ENCODE data around the gene CAMK2B. TPM values are rescaled to one million over a fixed set of nuclear protein-coding genes. Genes with fewer than 3 reads are reported as not detected.

CAMK2B gene
- total RNA-seq, 1 donor from 2014 or later = not detected

DNA sequence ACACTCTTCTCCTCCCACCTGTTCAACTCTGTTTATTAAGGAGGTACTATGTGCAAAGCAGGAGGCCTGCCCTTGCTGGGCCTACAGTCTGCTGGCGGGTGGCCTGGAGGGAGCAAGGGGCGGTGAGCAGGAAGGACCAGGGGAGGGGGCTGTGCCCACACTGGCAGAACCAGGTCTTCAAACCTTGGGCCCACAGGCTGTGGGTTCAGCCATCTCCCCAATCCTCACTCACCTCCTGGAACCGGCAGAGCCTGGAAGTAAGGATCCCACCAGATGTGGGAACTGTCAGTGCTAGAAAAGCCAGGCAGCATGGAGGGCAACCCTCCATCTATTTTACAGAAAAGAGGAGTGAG lies 50.8 kb downstream of the CAMK2B start:
- H3K4me3 ChIP-seq (ENCODE audit: low read depth, low read length) = no peak overlapping the region
- no peak for DNase-seq (ENCODE audit: low read depth)
- TF ChIP-seq, protein P1, sequence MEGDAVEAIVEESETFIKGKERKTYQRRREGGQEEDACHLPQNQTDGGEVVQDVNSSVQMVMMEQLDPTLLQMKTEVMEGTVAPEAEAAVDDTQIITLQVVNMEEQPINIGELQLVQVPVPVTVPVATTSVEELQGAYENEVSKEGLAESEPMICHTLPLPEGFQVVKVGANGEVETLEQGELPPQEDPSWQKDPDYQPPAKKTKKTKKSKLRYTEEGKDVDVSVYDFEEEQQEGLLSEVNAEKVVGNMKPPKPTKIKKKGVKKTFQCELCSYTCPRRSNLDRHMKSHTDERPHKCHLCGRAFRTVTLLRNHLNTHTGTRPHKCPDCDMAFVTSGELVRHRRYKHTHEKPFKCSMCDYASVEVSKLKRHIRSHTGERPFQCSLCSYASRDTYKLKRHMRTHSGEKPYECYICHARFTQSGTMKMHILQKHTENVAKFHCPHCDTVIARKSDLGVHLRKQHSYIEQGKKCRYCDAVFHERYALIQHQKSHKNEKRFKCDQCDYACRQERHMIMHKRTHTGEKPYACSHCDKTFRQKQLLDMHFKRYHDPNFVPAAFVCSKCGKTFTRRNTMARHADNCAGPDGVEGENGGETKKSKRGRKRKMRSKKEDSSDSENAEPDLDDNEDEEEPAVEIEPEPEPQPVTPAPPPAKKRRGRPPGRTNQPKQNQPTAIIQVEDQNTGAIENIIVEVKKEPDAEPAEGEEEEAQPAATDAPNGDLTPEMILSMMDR (conservative IDR thresholded peaks at IDR 0.05; ENCODE audit: low read depth, low read length) = no peak

GRCh38 chr7:44273681-44274622 lies 51.4 kb downstream of the CAMK2B start:
- DNase-seq (ENCODE audit: low read depth) = no peak
- no peak overlapping the region for H3K4me3 ChIP-seq (ENCODE audit: low read depth, low read length)
- TF ChIP-seq, protein P1 (conservative IDR thresholded peaks at IDR 0.05; ENCODE audit: low read depth, low read length) = no peak

DNA sequence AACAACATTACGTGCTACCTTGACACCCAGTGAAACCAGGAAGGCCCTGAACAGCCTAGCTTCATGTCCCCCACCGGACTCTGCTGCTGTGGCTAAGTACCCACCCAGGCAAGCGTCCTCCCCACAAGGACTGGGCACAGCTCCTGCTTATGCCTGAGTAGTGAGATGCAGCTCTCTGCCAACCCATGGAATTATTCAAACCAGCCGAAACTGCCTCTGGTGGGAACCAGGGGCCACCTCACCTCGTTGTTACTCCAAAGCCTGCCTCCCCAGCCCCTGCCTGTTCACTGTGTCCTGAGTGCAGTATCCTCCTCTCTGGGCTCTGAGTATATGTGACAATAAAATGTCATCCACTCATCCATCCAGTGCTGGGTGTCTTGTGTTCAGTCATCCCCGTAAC lies 52.4 kb downstream of the CAMK2B start:
- TF ChIP-seq, protein P1 (conservative IDR thresholded peaks at IDR 0.05; ENCODE audit: low read depth, low read length) = no peak
- DNase-seq (ENCODE audit: low read depth) = peak; percentile 13
- H3K4me3 ChIP-seq (ENCODE audit: low read depth, low read length) = no peak overlapping the region

DNA sequence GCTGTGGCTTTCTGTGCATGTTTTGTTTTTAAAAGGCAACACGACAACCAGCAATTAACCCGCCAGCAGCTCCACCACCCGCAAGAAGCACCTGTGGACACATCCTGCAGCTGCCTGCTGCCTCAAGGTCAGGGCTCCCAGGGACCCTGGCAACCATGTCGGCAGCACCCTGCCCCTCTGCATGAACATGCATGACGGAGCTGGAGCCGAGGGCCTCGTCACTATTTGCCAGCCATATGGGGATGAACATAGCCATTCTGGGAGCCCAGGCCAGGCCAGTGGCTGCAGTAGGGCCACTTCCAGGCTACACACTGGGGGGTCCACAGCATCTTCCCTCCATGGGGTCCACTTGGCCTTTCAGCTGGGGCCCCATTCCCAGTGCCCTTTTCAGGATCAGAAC lies 52.9 kb downstream of the CAMK2B start:
- TF ChIP-seq, protein P1 (conservative IDR thresholded peaks at IDR 0.05; ENCODE audit: low read depth, low read length) = no peak
- no peak for DNase-seq (ENCODE audit: low read depth)
- no peak overlapping the region for H3K4me3 ChIP-seq (ENCODE audit: low read depth, low read length)

GRCh38 chr7:44269943-44270493 lies 55.4 kb downstream of the CAMK2B start:
- H3K4me3 ChIP-seq (ENCODE audit: low read depth, low read length) = no peak overlapping the region
- TF ChIP-seq, protein P1 (conservative IDR thresholded peaks at IDR 0.05; ENCODE audit: low read depth, low read length) = no peak
- no peak for DNase-seq (ENCODE audit: low read depth)

- TF ChIP-seq, protein P1 (conservative IDR thresholded peaks at IDR 0.05; ENCODE audit: low read depth, low read length) = no peak
- H3K4me3 ChIP-seq (ENCODE audit: low read depth, low read length) = no peak overlapping the region
- no peak for DNase-seq (ENCODE audit: low read depth)
These were observed 56.0 kb downstream of the CAMK2B start for GRCh38 chr7:44269417-44269816.

All from epithelial cell of proximal tubule (primary cell).